GM12878 (cell line): ENCODE data around the gene TRABD2B. TPM values are rescaled to one million over a fixed set of nuclear protein-coding genes. Genes with fewer than 3 reads are reported as not detected.

Source experiments
- ATAC-seq: fragments of 200-7000 bp; cut with Tn5 transposase; 3 replicates; pipeline ENCODE4 v1.9.1; 2020; ENCODE audit warnings: mild to moderate bottlenecking, moderate library complexity
- BruUV-seq: library from RNA; stranded (reverse); fragments of 400-500 nt; replicated peaks from 2 replicates; lab custom pipeline; 2021; lab: Mats Ljungman, UMichigan
- CTCF ChIA-PET: fragments of 300-600 bp; sonication (Branson Sonifier 250); formaldehyde crosslinking; extraction: SDS; loops from one replicate; lab custom pipeline; 2021; ENCODE audit warnings: inconsistent platforms; lab: Yijun Ruan, JAX
- POLR2A ChIA-PET: fragments of 350-600 bp; formaldehyde crosslinking; extraction: SDS; loops from one replicate; lab custom pipeline; 2021; ENCODE audit warnings: inconsistent platforms; lab: Charles Lee
- RAD21 ChIA-PET: fragments of 300-600 bp; sonication (Branson Sonifier 250); formaldehyde crosslinking; loops from one replicate; lab custom pipeline; 2023; ENCODE audit warnings: antibody characterized with exemption; ENCODE audit not compliant: unreplicated experiment; lab: Charles Lee
- SMC1A ChIA-PET: fragments of 300-600 bp; sonication (Branson Sonifier 250); formaldehyde crosslinking; loops from one replicate; lab custom pipeline; 2023; ENCODE audit not compliant: unreplicated experiment, uncharacterized antibody; lab: Charles Lee
- DNase-seq: peaks from one replicate; pipeline ENCODE4 v3.0.0-alpha.2; 2011; ENCODE audit warnings: low read depth, low spot score
- FAIRE-seq: peaks from 3 replicates; lab custom pipeline; 2011; peaks lifted over from hg19 to GRCh38; lab: Jason Lieb, UNC
- H2AFZ ChIP-seq: 2 replicates; pipeline ENCODE4 v1.6.0; 2011; ENCODE audit warnings: low read depth, low read length, control low read depth; ENCODE audit not compliant: control insufficient read depth
- H3K27ac ChIP-seq: 2 replicates; pipeline ENCODE4 v1.5.1; 2011; ENCODE audit warnings: control low read depth; ENCODE audit not compliant: control insufficient read depth, insufficient read depth
- H3K27me3 ChIP-seq, 2 experiments: replicated peaks in 1 of 2; 2 replicates each; pipeline versions ENCODE4 v1.6.0 to v1.6.1; 2011; ENCODE audit warnings: low read length in 1 of 2; ENCODE audit not compliant: control insufficient read depth in 2 of 2, insufficient read depth in 2 of 2
- H3K36me3 ChIP-seq, 2 experiments: 2 replicates each; pipeline ENCODE4 v1.5.1; 2011; ENCODE audit warnings: low read length in 1 of 2; ENCODE audit not compliant: control insufficient read depth in 2 of 2, insufficient read depth in 2 of 2
- H3K4me1 ChIP-seq: 2 replicates; pipeline ENCODE4 v1.6.1; 2011; ENCODE audit warnings: mild to moderate bottlenecking, low read length, moderate library complexity, mixed read lengths; ENCODE audit not compliant: control insufficient read depth, insufficient read depth
- H3K4me2 ChIP-seq: 2 replicates; pipeline ENCODE4 v1.6.0; 2011; ENCODE audit warnings: control low read depth; ENCODE audit not compliant: control insufficient read depth, insufficient read depth
- H3K4me3 ChIP-seq: fragments of 200-600 bp; sonication (generic); 2 replicates; pipeline ENCODE4 v1.5.1; 2016
- H3K79me2 ChIP-seq: 2 replicates; pipeline ENCODE4 v1.6.0; 2011; ENCODE audit warnings: low read length; ENCODE audit not compliant: control insufficient read depth, insufficient read depth
- H3K9ac ChIP-seq: 2 replicates; pipeline ENCODE4 v1.8.0; 2011; ENCODE audit warnings: low read length, control low read depth, mixed read lengths; ENCODE audit not compliant: control insufficient read depth, insufficient read depth
- H3K9me3 ChIP-seq: replicated peaks from 3 replicates; pipeline ENCODE4 v1.5.1; 2011; ENCODE audit warnings: mild to moderate bottlenecking, low read length; ENCODE audit not compliant: control insufficient read depth, insufficient read depth
- H4K20me1 ChIP-seq: 2 replicates; pipeline ENCODE4 v1.6.0; 2011; ENCODE audit not compliant: control insufficient read depth, insufficient read depth
- ATF2 ChIP-seq: IDR thresholded peaks from 2 replicates; pipeline ENCODE4 v1.6.1; 2012; ENCODE audit warnings: low read length, inconsistent platforms
- E2F8 ChIP-seq: fragments of 450-650 bp; IDR thresholded peaks from 2 replicates; pipeline ENCODE4 v1.6.1; 2018; ENCODE audit warnings: mild to moderate bottlenecking, low read depth, moderate library complexity; ENCODE audit not compliant: partially characterized antibody
- ESRRA ChIP-seq: IDR thresholded peaks from 2 replicates; pipeline ENCODE4 v1.6.1; 2012; ENCODE audit warnings: mild to moderate bottlenecking, low read length, improper control_type of control experiment
- FOXK2 ChIP-seq: fragments of 450-650 bp; IDR thresholded peaks from 2 replicates; pipeline ENCODE4 v1.6.1; 2017; ENCODE audit warnings: mild to moderate bottlenecking, moderate library complexity
- HCFC1 ChIP-seq: fragments of 150-350 bp; IDR thresholded peaks from 2 replicates; pipeline ENCODE4 v1.6.1; 2014; ENCODE audit warnings: low read length
- JUND ChIP-seq: IDR thresholded peaks from 2 replicates; pipeline ENCODE4 v1.6.1; 2012; ENCODE audit warnings: low read depth, mild to moderate bottlenecking, low read length, improper control_type of control experiment, moderate library complexity
- POLR2A ChIP-seq: IDR thresholded peaks from 2 replicates; pipeline ENCODE4 v1.6.1; 2011; ENCODE audit warnings: low read depth, mild to moderate bottlenecking, low read length
- RB1 ChIP-seq: fragments of 450-650 bp; formaldehyde crosslinking; IDR thresholded peaks from 2 replicates; pipeline ENCODE4 v1.6.1; 2017; ENCODE audit warnings: mild to moderate bottlenecking, borderline replicate concordance
- SIX5 ChIP-seq: IDR thresholded peaks from 2 replicates; pipeline ENCODE4 v1.6.1; 2011; ENCODE audit warnings: mild to moderate bottlenecking, low read depth, low read length, moderate library complexity; ENCODE audit not compliant: severe bottlenecking
- SUZ12 ChIP-seq: fragments of 200-600 bp; sonication (generic); IDR thresholded peaks from one replicate; pipeline ENCODE4 v1.6.1; 2018; ENCODE audit warnings: antibody characterized with exemption, mild to moderate bottlenecking; ENCODE audit not compliant: unreplicated experiment
- USF2 ChIP-seq: IDR thresholded peaks from 2 replicates; pipeline ENCODE4 v1.6.1; 2011; ENCODE audit warnings: low read depth, low read length, improper control_type of control experiment, borderline replicate concordance
- ZBTB33 ChIP-seq: fragments of 450-650 bp; IDR thresholded peaks from 2 replicates; pipeline ENCODE4 v1.6.1; 2017; ENCODE audit warnings: mild to moderate bottlenecking
- ZBTB40 ChIP-seq: fragments of 450-650 bp; IDR thresholded peaks from 2 replicates; pipeline ENCODE4 v1.6.1; 2016; ENCODE audit warnings: mild to moderate bottlenecking, moderate library complexity, borderline replicate concordance
- in situ Hi-C: fragments of 300-500 bp; cut with MboI; formaldehyde crosslinking; loops from 9 replicates; pipeline ENCODE4 v1.14.3; 2018; ENCODE audit warnings: mixed read lengths
- intact Hi-C: fragments of 100-400 bp; cut with micrococcal nuclease; formaldehyde crosslinking; loops from one replicate; pipeline ENCODE4 v1.14.2; 2022; ENCODE audit not compliant: unreplicated experiment
- polyA plus RNA-seq, 11 experiments: library from polyadenylated mRNA; depleted of rRNA in 4 of 11; unstranded in 6 of 11; stranded (reverse) in 5 of 11; fragments of >200 nt; fragmentation: Nextera tagmentation in 4 of 11; fragmentation: Illumina TruSeq in 1 of 11; extraction: Ambion mirVana in 4 of 11; extraction: Trizol in 1 of 11; gene quantifications; 1 replicate in 1 of 11; 2 replicates in 10 of 11; pipeline versions ENCODE4 v1.2.1 to v1.2.3, GENCODE V29; 2011 to 2016; ENCODE audit warnings: inconsistent platforms in 2 of 11, missing spikeins in 2 of 11, low read depth in 1 of 11
- total RNA-seq, 4 experiments: library from RNA; depleted of rRNA in 3 of 4; stranded (reverse); fragments of >200 nt in 3 of 4; fragmentation: Illumina TruSeq in 1 of 4; extraction: Trizol in 1 of 4; gene quantifications; 2 replicates each; pipeline versions ENCODE4 v1.2.1 to v1.2.3, GENCODE V29; 2013 to 2021

Gene TRABD2B
- total and polyA plus RNA-seq, 10 of the 15 experiments (the other 5 are each of a cell fraction or from before 2014, with no cell fraction given) = not detected

- TF ChIP-seq SIX5 (no peak), JUND (no peak), ZBTB33 (no peak)
Observed at GRCh38 chr1:47906009-47906432, 91.2 kb downstream of the TRABD2B start (continued).

GRCh38 chr1:47903723-47904122, 93.5 kb downstream of the TRABD2B start:
- Histone ChIP-seq H3K4me1 (no peaks in the 10 kb centered on the region), H3K4me2 (no peak overlapping the region), H3K36me3 (no peaks in the 10 kb centered on the region), H3K27me3 (peaks cover 2 to 8% of the 10 kb centered on the region in 2 experiments), H3K9me3 (no peaks in the 10 kb centered on the region), H3K27ac (no peak overlapping the region), H4K20me1 (no peaks in the 10 kb centered on the region), H3K4me3 (no peak overlapping the region), H3K79me2 (no peaks in the 10 kb centered on the region), H3K9ac (no peak overlapping the region), H2AFZ (no peak overlapping the region)
- no peak for DNase-seq
- CTCF ChIA-PET = no interaction called here
- ATAC-seq = no peak
- POLR2A ChIA-PET = no interaction called here
- BruUV-seq = no TSS peak
- intact Hi-C loops = no loop called here
- RAD21 ChIA-PET = no interaction called here
- SMC1A ChIA-PET = no interaction called here
- in situ Hi-C loops = no loop called here
- FAIRE-seq = no peak
- TF ChIP-seq SUZ12 (no peak), RB1 (no peak), ZBTB40 (no peak), ESRRA (no peak), HCFC1 (no peak), POLR2A (no peak), E2F8 (no peak), ATF2 (no peak), USF2 (no peak), FOXK2 (no peak)
